A673 (cell line): ENCODE results near the gene MAN2B2. TPM values are rescaled to one million over a fixed set of nuclear protein-coding genes. Genes with fewer than 3 reads are reported as not detected.

Experiments used
- BruUV-seq: library from RNA; stranded (reverse); fragments of 400-500 nt; replicated peaks from 2 replicates; lab custom pipeline; 2021; lab: Mats Ljungman, UMichigan
- CTCF ChIA-PET: fragments of 300-600 bp; sonication (Branson Sonifier 250); formaldehyde crosslinking; loops from one replicate; lab custom pipeline; 2022; ENCODE audit warnings: antibody characterized with exemption; lab: Charles Lee
- POLR2A ChIA-PET: fragments of 300-600 bp; sonication (Branson Sonifier 250); formaldehyde crosslinking; loops from one replicate; lab custom pipeline; 2022; ENCODE audit warnings: antibody characterized with exemption; ENCODE audit not compliant: low non-redundant PET; lab: Charles Lee
- DNase-seq: peaks from one replicate; pipeline ENCODE4 v3.0.0-alpha.2; 2015; ENCODE audit warnings: low spot score
- H3K27ac ChIP-seq: fragments of 200-600 bp; sonication (generic); 2 replicates; pipeline ENCODE4 v1.5.1; 2016; ENCODE audit warnings: mixed run types, low read depth, mild to moderate bottlenecking, mixed read lengths, antibody characterized with exemption, low read length; ENCODE audit not compliant: poor library complexity, severe bottlenecking
- H3K27me3 ChIP-seq: fragments of 200-600 bp; sonication (generic); replicated peaks from 2 replicates; pipeline ENCODE4 v1.6.1; 2017; ENCODE audit warnings: mixed run types, low read depth, mild to moderate bottlenecking, mixed read lengths, antibody characterized with exemption, low read length; ENCODE audit not compliant: insufficient read depth, poor library complexity
- H3K36me3 ChIP-seq: fragments of 200-600 bp; sonication (generic); 2 replicates; pipeline ENCODE4 v1.6.1; 2016; ENCODE audit warnings: mixed run types, mild to moderate bottlenecking, mixed read lengths, antibody characterized with exemption, low read length; ENCODE audit not compliant: insufficient read depth, poor library complexity, severe bottlenecking
- H3K4me1 ChIP-seq: fragments of 200-600 bp; sonication (generic); 2 replicates; pipeline ENCODE4 v1.6.1; 2017; ENCODE audit warnings: mixed run types, mild to moderate bottlenecking, mixed read lengths, antibody characterized with exemption, low read length; ENCODE audit not compliant: insufficient read depth, poor library complexity, severe bottlenecking
- H3K4me3 ChIP-seq: fragments of 200-600 bp; sonication (generic); 2 replicates; pipeline ENCODE4 v1.5.1; 2016; ENCODE audit warnings: low read depth, mixed run types, mild to moderate bottlenecking, mixed read lengths, low read length; ENCODE audit not compliant: poor library complexity, severe bottlenecking
- H3K9me3 ChIP-seq: fragments of 200-600 bp; sonication (generic); 2 replicates; pipeline ENCODE4 v1.6.1; 2016; ENCODE audit warnings: mixed run types, low read depth, mild to moderate bottlenecking, mixed read lengths, antibody characterized with exemption, low read length; ENCODE audit not compliant: poor library complexity, severe bottlenecking
- EZH2 ChIP-seq: fragments of 200-600 bp; sonication (generic); IDR thresholded peaks from 2 replicates; pipeline ENCODE4 v1.6.1; 2017; ENCODE audit warnings: borderline replicate concordance, low read depth, mild to moderate bottlenecking, mixed read lengths, antibody characterized with exemption, low read length; ENCODE audit not compliant: poor library complexity, severe bottlenecking
- intact Hi-C: fragments of 100-400 bp; cut with micrococcal nuclease; formaldehyde crosslinking; loops from one replicate; pipeline ENCODE4 v1.10.0; 2022; ENCODE audit not compliant: unreplicated experiment
- total RNA-seq: library from RNA; stranded (reverse); gene quantifications from 2 replicates; pipeline ENCODE4 v1.2.3, GENCODE V29; 2021
- TF ChIP-seq, protein P1 (sequence below): fragments of 300-800, 200-600 bp; sonication (generic); conservative IDR thresholded peaks from 2 replicates; pipeline ENCODE4 v1.5.1; 2017; ENCODE audit warnings: low read depth, mild to moderate bottlenecking, antibody characterized with exemption, low read length, moderate library complexity, mixed read lengths

MAN2B2 gene
- total RNA-seq, 1 experiment from 2014 or later = 14.9 TPM

DNA sequence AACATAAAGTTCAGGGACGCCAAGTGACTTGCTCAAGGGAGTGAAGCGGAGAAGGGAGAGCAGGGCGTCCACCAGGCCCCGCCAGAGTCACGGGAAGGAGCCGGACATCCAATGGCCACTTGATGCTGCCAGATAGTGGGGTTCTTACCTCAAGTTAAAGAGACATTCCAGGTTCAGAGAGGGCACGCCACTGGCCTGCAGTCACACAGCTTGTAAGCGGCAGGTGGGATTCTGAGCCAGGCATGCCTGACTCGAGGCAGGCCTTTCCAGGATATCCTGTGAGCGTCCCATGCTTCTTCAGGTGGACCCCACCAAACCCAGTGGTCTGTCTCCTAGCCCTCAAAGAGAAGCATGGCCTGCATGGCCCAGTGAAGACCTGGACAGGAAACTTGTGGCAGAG is 2.4 kb downstream of the MAN2B2 start:
- no peak for DNase-seq
- H3K4me3 ChIP-seq = no peak overlapping the region
- CTCF ChIA-PET = no interaction called here
- H3K36me3 ChIP-seq = peaks cover 7% of the 10 kb centered on the region
- no peaks in the 10 kb centered on the region for H3K4me1 ChIP-seq
- intact Hi-C loops = no loop called here
- no TSS peak for BruUV-seq
- no peaks in the 10 kb centered on the region for H3K27me3 ChIP-seq
- POLR2A ChIA-PET = no interaction called here
- TF ChIP-seq, protein P1, sequence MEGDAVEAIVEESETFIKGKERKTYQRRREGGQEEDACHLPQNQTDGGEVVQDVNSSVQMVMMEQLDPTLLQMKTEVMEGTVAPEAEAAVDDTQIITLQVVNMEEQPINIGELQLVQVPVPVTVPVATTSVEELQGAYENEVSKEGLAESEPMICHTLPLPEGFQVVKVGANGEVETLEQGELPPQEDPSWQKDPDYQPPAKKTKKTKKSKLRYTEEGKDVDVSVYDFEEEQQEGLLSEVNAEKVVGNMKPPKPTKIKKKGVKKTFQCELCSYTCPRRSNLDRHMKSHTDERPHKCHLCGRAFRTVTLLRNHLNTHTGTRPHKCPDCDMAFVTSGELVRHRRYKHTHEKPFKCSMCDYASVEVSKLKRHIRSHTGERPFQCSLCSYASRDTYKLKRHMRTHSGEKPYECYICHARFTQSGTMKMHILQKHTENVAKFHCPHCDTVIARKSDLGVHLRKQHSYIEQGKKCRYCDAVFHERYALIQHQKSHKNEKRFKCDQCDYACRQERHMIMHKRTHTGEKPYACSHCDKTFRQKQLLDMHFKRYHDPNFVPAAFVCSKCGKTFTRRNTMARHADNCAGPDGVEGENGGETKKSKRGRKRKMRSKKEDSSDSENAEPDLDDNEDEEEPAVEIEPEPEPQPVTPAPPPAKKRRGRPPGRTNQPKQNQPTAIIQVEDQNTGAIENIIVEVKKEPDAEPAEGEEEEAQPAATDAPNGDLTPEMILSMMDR = no peak
- TF ChIP-seq EZH2 = no peak
- H3K9me3 ChIP-seq = no peaks in the 10 kb centered on the region
- no peak overlapping the region for H3K27ac ChIP-seq

DNA sequence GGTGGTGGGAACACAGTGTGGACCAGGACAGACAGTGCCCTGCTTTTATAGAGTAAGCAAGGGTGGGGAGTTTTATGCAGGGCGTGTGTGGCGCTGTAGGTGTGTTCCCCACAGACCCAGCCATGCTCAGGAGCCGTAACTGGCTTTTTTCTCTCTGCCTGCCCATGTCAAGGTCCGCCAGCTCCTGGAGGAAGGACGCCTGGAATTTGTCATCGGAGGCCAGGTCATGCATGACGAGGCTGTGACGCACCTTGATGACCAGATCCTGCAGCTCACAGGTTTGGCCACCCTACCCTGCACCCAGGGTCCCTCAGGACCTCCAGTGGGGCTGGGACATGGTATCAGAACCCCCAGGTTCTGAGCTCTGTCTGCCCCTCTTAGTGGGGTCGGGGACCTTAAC is 3.2 kb downstream of the MAN2B2 start:
- POLR2A ChIA-PET = no interaction called here
- H3K4me1 ChIP-seq = no peaks in the 10 kb centered on the region
- no peak overlapping the region for H3K27ac ChIP-seq
- no peak overlapping the region for H3K4me3 ChIP-seq
- H3K9me3 ChIP-seq = no peaks in the 10 kb centered on the region
- CTCF ChIA-PET = no interaction called here
- H3K36me3 ChIP-seq = peaks cover 7% of the 10 kb centered on the region
- intact Hi-C loops = no loop called here
- DNase-seq = no peak
- TF ChIP-seq, protein P1 = no peak
- TF ChIP-seq EZH2 = no peak
- H3K27me3 ChIP-seq = no peaks in the 10 kb centered on the region
- BruUV-seq = no TSS peak

- TF ChIP-seq EZH2 = no peak
- TF ChIP-seq, protein P1 = no peak
- no peak for DNase-seq
- CTCF ChIA-PET = no interaction called here
- no peak overlapping the region for H3K27ac ChIP-seq
- POLR2A ChIA-PET = no interaction called here
- no peak overlapping the region for H3K4me3 ChIP-seq
- no peaks in the 10 kb centered on the region for H3K9me3 ChIP-seq
- no peaks in the 10 kb centered on the region for H3K27me3 ChIP-seq
- no TSS peak for BruUV-seq
- H3K4me1 ChIP-seq = no peaks in the 10 kb centered on the region
- intact Hi-C loops = no loop called here
- H3K36me3 ChIP-seq = peaks cover 7% of the 10 kb centered on the region
Observed at GRCh38 chr4:6580353-6580752, 5.4 kb downstream of the MAN2B2 start.
